Adrenal gland (tissue), 5 donors: ENCODE measurements around the gene OR2AJ1.

ENCODE experiments used
- POLR2A ChIP-seq, 2 donors: fragments of 450-650 bp; IDR thresholded peaks; one replicate each; pipeline ENCODE4 v1.6.1; 2017; ENCODE audit warnings: antibody characterized with exemption in 2 of 2, mild to moderate bottlenecking in 2 of 2, moderate library complexity in 1 of 2
- TF ChIP-seq, protein P1 (sequence below), 6 experiments: fragments of 450-650 bp in 4 of 6; fragments of 200-600 bp in 2 of 6; sonication (generic) in 1 of 6; IDR thresholded peaks; 1 replicate in 5 of 6; 2 replicates in 1 of 6; pipeline versions ENCODE4 v1.5.1 to v1.8.0; 2016 to 2021; ENCODE audit warnings: antibody characterized with exemption in 6 of 6, mild to moderate bottlenecking in 2 of 6, moderate library complexity in 1 of 6
- donor health status: DM: no; HTN: no; CAD: no.

DNA sequence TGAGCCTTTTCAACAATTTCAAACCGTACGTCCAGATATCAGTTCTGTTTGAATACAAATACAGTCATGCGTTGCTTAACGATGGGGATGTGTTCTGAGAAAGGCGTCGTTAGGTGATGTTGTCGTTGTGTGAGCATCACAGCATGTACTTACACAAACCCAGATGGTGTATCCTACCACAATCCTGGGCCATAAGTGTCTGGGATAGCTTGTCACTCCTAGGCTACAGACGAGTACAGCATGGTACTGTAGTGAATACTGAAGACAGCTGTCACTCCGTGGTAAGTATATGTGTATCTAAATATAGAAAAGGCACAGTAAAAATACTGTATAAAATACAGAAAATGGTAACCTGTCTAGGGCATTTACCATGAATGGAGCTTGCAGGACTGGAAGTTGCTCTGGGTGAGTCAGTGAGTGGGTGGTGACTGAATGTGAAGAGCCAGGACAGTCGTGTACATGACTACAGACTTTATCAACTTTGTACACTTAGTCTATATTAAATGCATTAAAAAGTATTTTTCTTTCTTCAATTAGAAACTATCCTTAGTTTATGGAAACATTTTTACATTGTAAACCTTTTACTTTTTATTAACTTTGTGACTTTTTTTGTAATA lies 39.8 kb upstream of the OR2AJ1 start:
- TF ChIP-seq POLR2A (IDR thresholded peaks at IDR 0.05), result no peak
- TF ChIP-seq, protein P1, sequence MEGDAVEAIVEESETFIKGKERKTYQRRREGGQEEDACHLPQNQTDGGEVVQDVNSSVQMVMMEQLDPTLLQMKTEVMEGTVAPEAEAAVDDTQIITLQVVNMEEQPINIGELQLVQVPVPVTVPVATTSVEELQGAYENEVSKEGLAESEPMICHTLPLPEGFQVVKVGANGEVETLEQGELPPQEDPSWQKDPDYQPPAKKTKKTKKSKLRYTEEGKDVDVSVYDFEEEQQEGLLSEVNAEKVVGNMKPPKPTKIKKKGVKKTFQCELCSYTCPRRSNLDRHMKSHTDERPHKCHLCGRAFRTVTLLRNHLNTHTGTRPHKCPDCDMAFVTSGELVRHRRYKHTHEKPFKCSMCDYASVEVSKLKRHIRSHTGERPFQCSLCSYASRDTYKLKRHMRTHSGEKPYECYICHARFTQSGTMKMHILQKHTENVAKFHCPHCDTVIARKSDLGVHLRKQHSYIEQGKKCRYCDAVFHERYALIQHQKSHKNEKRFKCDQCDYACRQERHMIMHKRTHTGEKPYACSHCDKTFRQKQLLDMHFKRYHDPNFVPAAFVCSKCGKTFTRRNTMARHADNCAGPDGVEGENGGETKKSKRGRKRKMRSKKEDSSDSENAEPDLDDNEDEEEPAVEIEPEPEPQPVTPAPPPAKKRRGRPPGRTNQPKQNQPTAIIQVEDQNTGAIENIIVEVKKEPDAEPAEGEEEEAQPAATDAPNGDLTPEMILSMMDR (IDR thresholded peaks at IDR 0.05), result no peak
